ENCODE data around the gene C2orf81.
"Not testable (repeated sequence)": the region's sequence is repeated elsewhere in the genome, so short reads cannot be mapped to it uniquely, and the experiment has no call there.

C2orf81 gene

GRCh38 chr2:74436848-74437695 is 15.7 kb upstream of the C2orf81 start:
- Mint-ChIP-seq H3K36me3 (ENCODE audit: low read depth) (no peaks in the 10 kb centered on the region), H3K27me3 (peaks cover 32% of the 10 kb centered on the region), H3K27ac (no peak overlapping the region), H3K9me3 (no peaks in the 10 kb centered on the region), H3K4me1 (ENCODE audit: low read depth) (peaks cover 11% of the 10 kb centered on the region), H3K4me3 (no peak overlapping the region)
- no peak for DNase-seq

GRCh38 chr2:74436111-74436805 is 14.8 kb upstream of the C2orf81 start:
- no peak overlapping the region for H3K4me3 Mint-ChIP-seq
- H3K36me3 Mint-ChIP-seq (ENCODE audit: low read depth), result no peaks in the 10 kb centered on the region
- DNase-seq, result no peak
- H3K27me3 Mint-ChIP-seq, result peaks cover 27% of the 10 kb centered on the region
- H3K27ac Mint-ChIP-seq, result no peak overlapping the region
- no peaks in the 10 kb centered on the region for H3K9me3 Mint-ChIP-seq
- H3K4me1 Mint-ChIP-seq (ENCODE audit: low read depth), result peaks cover 10% of the 10 kb centered on the region

GRCh38 chr2:74430502-74430901 is 9.1 kb upstream of the C2orf81 start:
- no peak for DNase-seq
- Mint-ChIP-seq H3K9me3 (no peaks in the 10 kb centered on the region), H3K4me3 (no peak overlapping the region), H3K36me3 (ENCODE audit: low read depth) (peaks cover 13% of the 10 kb centered on the region), H3K27ac (no peak overlapping the region), H3K27me3 (no peaks in the 10 kb centered on the region), H3K4me1 (ENCODE audit: low read depth) (no peaks in the 10 kb centered on the region)

- peaks cover 20% of the 10 kb centered on the region for H3K36me3 Mint-ChIP-seq (ENCODE audit: low read depth)
- no peaks in the 10 kb centered on the region for H3K9me3 Mint-ChIP-seq
- DNase-seq, result no peak
- no peak overlapping the region for H3K4me3 Mint-ChIP-seq
- H3K4me1 Mint-ChIP-seq (ENCODE audit: low read depth), result no peaks in the 10 kb centered on the region
- H3K27ac Mint-ChIP-seq, result no peak overlapping the region
- H3K27me3 Mint-ChIP-seq, result no peaks in the 10 kb centered on the region
Observed at GRCh38 chr2:74429487-74430451, 8.3 kb upstream of the C2orf81 start.

GRCh38 chr2:74428675-74429074 is 7.3 kb upstream of the C2orf81 start:
- no peaks in the 10 kb centered on the region for H3K9me3 Mint-ChIP-seq
- H3K4me1 Mint-ChIP-seq (ENCODE audit: low read depth), result no peaks in the 10 kb centered on the region
- no peaks in the 10 kb centered on the region for H3K27me3 Mint-ChIP-seq
- peaks cover 27% of the 10 kb centered on the region for H3K36me3 Mint-ChIP-seq (ENCODE audit: low read depth)
- no peak overlapping the region for H3K27ac Mint-ChIP-seq
- no peak for DNase-seq
- no peak overlapping the region for H3K4me3 Mint-ChIP-seq

- H3K27me3 Mint-ChIP-seq, result no peaks in the 10 kb centered on the region
Observed at GRCh38 chr2:74427551-74427950, 6.1 kb upstream of the C2orf81 start.

GRCh38 chr2:74426181-74426758 is 4.9 kb upstream of the C2orf81 start:
- no peaks in the 10 kb centered on the region for H3K9me3 Mint-ChIP-seq
- DNase-seq, result no peak
- H3K27me3 Mint-ChIP-seq, result no peaks in the 10 kb centered on the region
- peaks cover 12% of the 10 kb centered on the region for H3K4me1 Mint-ChIP-seq (ENCODE audit: low read depth)
- H3K4me3 Mint-ChIP-seq, result no peak overlapping the region
- H3K36me3 Mint-ChIP-seq (ENCODE audit: low read depth), result peaks cover 35% of the 10 kb centered on the region
- no peak overlapping the region for H3K27ac Mint-ChIP-seq

More at GRCh38 chr2:74427551-74427950, 6.1 kb upstream of the C2orf81 start:
- Mint-ChIP-seq H3K4me1 (ENCODE audit: low read depth) (peaks cover 7% of the 10 kb centered on the region), H3K4me3 (no peak overlapping the region), H3K36me3 (ENCODE audit: low read depth) (peaks cover 30% of the 10 kb centered on the region), H3K27ac (no peak overlapping the region), H3K9me3 (no peaks in the 10 kb centered on the region)
- DNase-seq, result no peak

- H3K27ac Mint-ChIP-seq, result no peak overlapping the region
- peaks cover 35% of the 10 kb centered on the region for H3K36me3 Mint-ChIP-seq (ENCODE audit: low read depth)
- H3K4me3 Mint-ChIP-seq, result no peak overlapping the region
- peaks cover 18% of the 10 kb centered on the region for H3K4me1 Mint-ChIP-seq (ENCODE audit: low read depth)
- no peaks in the 10 kb centered on the region for H3K27me3 Mint-ChIP-seq
- no peaks in the 10 kb centered on the region for H3K9me3 Mint-ChIP-seq
- no peak for DNase-seq
Observed at GRCh38 chr2:74425523-74425922, 4.1 kb upstream of the C2orf81 start.

- Mint-ChIP-seq H3K27ac (no peak overlapping the region), H3K4me3 (no peak overlapping the region), H3K27me3 (no peaks in the 10 kb centered on the region), H3K36me3 (ENCODE audit: low read depth) (peaks cover 35% of the 10 kb centered on the region), H3K9me3 (no peaks in the 10 kb centered on the region), H3K4me1 (ENCODE audit: low read depth) (peaks cover 23% of the 10 kb centered on the region)
- DNase-seq, result no peak
Observed at GRCh38 chr2:74424995-74425406, 3.6 kb upstream of the C2orf81 start.

- H3K36me3 Mint-ChIP-seq (ENCODE audit: low read depth), result peaks cover 35% of the 10 kb centered on the region
- no peak for DNase-seq
- no peak overlapping the region for H3K4me3 Mint-ChIP-seq
- peaks cover 25% of the 10 kb centered on the region for H3K4me1 Mint-ChIP-seq (ENCODE audit: low read depth)
- H3K27me3 Mint-ChIP-seq, result no peaks in the 10 kb centered on the region
- no peak overlapping the region for H3K27ac Mint-ChIP-seq
- no peaks in the 10 kb centered on the region for H3K9me3 Mint-ChIP-seq
Observed at GRCh38 chr2:74424139-74424992, 2.9 kb upstream of the C2orf81 start.

- Mint-ChIP-seq H3K9me3 (no peaks in the 10 kb centered on the region), H3K4me3 (peak overlapping the region; percentile 98), H3K27ac (peak overlapping the region; percentile 75), H3K4me1 (ENCODE audit: low read depth) (peaks cover 25% of the 10 kb centered on the region), H3K36me3 (ENCODE audit: low read depth) (peaks cover 35% of the 10 kb centered on the region), H3K27me3 (no peaks in the 10 kb centered on the region)
- no peak for DNase-seq
Observed at GRCh38 chr2:74423231-74424095, 2.0 kb upstream of the C2orf81 start.

- Mint-ChIP-seq H3K36me3 (ENCODE audit: low read depth) (peaks cover 23% of the 10 kb centered on the region), H3K27ac (peak overlapping the region; percentile 99), H3K4me1 (ENCODE audit: low read depth) (peaks cover 36% of the 10 kb centered on the region), H3K4me3 (peak overlapping the region; percentile 98)
- not testable (repeated sequence) for H3K27me3 Mint-ChIP-seq, DNase-seq, H3K9me3 Mint-ChIP-seq
Observed at GRCh38 chr2:74420443-74421103, 846 bp downstream of the C2orf81 start.

Measured in activated T-cell treated with anti-CD3 and anti-CD28 coated beads, Interleukin-2, amount 50 U/mL, for 24 hours (primary cell).